Measurements from ENCODE around the gene IARS1. TPM values are rescaled to one million over a fixed set of nuclear protein-coding genes. Genes with fewer than 3 reads are reported as not detected.

Gene IARS1
- total RNA-seq, 1 experiment from 2014 or later = 143 TPM

GRCh38 chr9:92245005-92245797 lies 48.3 kb downstream of the IARS1 start:
- DNase-seq (ENCODE audit: low read depth) = peak; percentile 76

Other genes starting within 250 kb of the IARS1 start
- 73.2 and 87.7 TPM in 2 replicates for gene SPTLC1, start 178.3 kb downstream of the IARS1 start, total RNA-seq (2014; rRNA removed; shearing (Covaris generic))
- 10.9 and 13.9 TPM in 2 replicates for gene NOL8, start 31.7 kb upstream of the IARS1 start, total RNA-seq (2014; rRNA removed; shearing (Covaris generic))
- 11.2 and 17.8 TPM in 2 replicates for gene CENPP, start 32.3 kb upstream of the IARS1 start, total RNA-seq (2014; rRNA removed; shearing (Covaris generic))
- not detected in 2 replicates for gene OGN, start 110.9 kb upstream of the IARS1 start, total RNA-seq (2014; rRNA removed; shearing (Covaris generic))
- gene OMD, start 130.8 kb upstream of the IARS1 start, total RNA-seq (2014; rRNA removed; shearing (Covaris generic)) = not detected in 2 replicates
- 0.10 and 0.36 TPM in 2 replicates for gene ASPN, start 188.8 kb upstream of the IARS1 start, total RNA-seq (2014; rRNA removed; shearing (Covaris generic))
- 0.39 and 0.72 TPM in 2 replicates for gene ECM2, start 242.3 kb upstream of the IARS1 start, total RNA-seq (2014; rRNA removed; shearing (Covaris generic))

Measured in RPMI7951 (cell line).